Activated naive CD8-positive, alpha-beta T cell treated with anti-CD3 and anti-CD28 coated beads, Interleukin-2, amount 10 ng/mL, durations not matched to agents 7 days and 5 days (primary cell): ENCODE results near the gene ERMAP. TPM values are rescaled to one million over a fixed set of nuclear protein-coding genes. Genes with fewer than 3 reads are reported as not detected.

Experiments
- total RNA-seq, 2 experiments: library from RNA; stranded (reverse); gene quantifications; one replicate each; pipeline ENCODE4 v1.2.3, GENCODE V29; 2021

The ERMAP gene
- total RNA-seq, 2 experiments from 2014 or later = 3.9 to 5.0 TPM

Other genes with a start within 250 kb of the ERMAP start
- 10 to 100 TPM; 90.3 to 98.6 TPM for gene PPIH, start 158.7 kb upstream of the ERMAP start, total RNA-seq
- 100 to 1,000 TPM; 529 to 531 TPM for gene YBX1, start 134.7 kb upstream of the ERMAP start, total RNA-seq
- not detected for gene CLDN19, start 76.9 kb upstream of the ERMAP start, total RNA-seq
- 10 to 100 TPM; 44.1 to 49.9 TPM for gene P3H1, start 50.1 kb upstream of the ERMAP start, total RNA-seq
- gene C1orf50, start 49.9 kb upstream of the ERMAP start, total RNA-seq = 10 to 100 TPM; 10.4 to 10.9 TPM
- gene TMEM269, start 32.1 kb upstream of the ERMAP start, total RNA-seq = under 1 TPM; 0.22 to 0.48 TPM
- gene SVBP, start 275 bp downstream of the ERMAP start, total RNA-seq = 10 to 100 TPM; 15.8 to 18.1 TPM
- 10 to 100 TPM; 12.2 to 14.1 TPM for gene ZNF691, start 29.5 kb downstream of the ERMAP start, total RNA-seq
- 10 to 100 TPM; 80.8 to 82.3 TPM for gene SLC2A1, start 141.7 kb downstream of the ERMAP start, total RNA-seq